Measurements from ENCODE around the gene MDH2. TPM values are rescaled to one million over a fixed set of nuclear protein-coding genes. Genes with fewer than 3 reads are reported as not detected.

Gene MDH2
- total and polyA plus RNA-seq, 2 experiments from 2014 or later, result 150 to 180 TPM

GRCh38 chr7:76003351-76003750 is 44.6 kb upstream of the MDH2 start:
- ATAC-seq, result no peak
- no peak for TF ChIP-seq JUNB (IDR thresholded peaks at IDR 0.05; ENCODE audit: unreplicated experiment)
- TF ChIP-seq ZNF331 (CRISPR knock-in tag; IDR thresholded peaks at IDR 0.05; ENCODE audit: low read depth), result no peak
- TF ChIP-seq REST (IDR thresholded peaks at IDR 0.05; ENCODE audit: unreplicated experiment), result no peak
- no peak for TF ChIP-seq EZH2 (IDR thresholded peaks at IDR 0.05; ENCODE audit: low read depth, unreplicated experiment)
- TF ChIP-seq NANOG (IDR thresholded peaks at IDR 0.05; ENCODE audit: borderline replicate concordance), result no peak
- no peak for TF ChIP-seq ZNF462 (CRISPR knock-in tag; IDR thresholded peaks at IDR 0.05)
- no peak for TF ChIP-seq EZH2phosphoT487 (IDR thresholded peaks at IDR 0.05; ENCODE audit: unreplicated experiment)
- no peak for TF ChIP-seq POLR2AphosphoS5 (IDR thresholded peaks at IDR 0.05; ENCODE audit: low read depth)
- no peak for TF ChIP-seq ETS1 (IDR thresholded peaks at IDR 0.05)
- TF ChIP-seq STAT1 (IDR thresholded peaks at IDR 0.05; ENCODE audit: unreplicated experiment), result no peak
- TF ChIP-seq ZNF114 (CRISPR knock-in tag; IDR thresholded peaks at IDR 0.05), result no peak
- no peak for TF ChIP-seq CTCF (conservative IDR thresholded peaks at IDR 0.05; ENCODE audit: low read depth in 2 of 2)
- no peak for TF ChIP-seq CREB1 (CRISPR knock-in tag; IDR thresholded peaks at IDR 0.05; ENCODE audit: low read depth)
- no peak overlapping the region for H3K4me2 ChIP-seq

More at GRCh38 chr7:76003351-76003750, 44.6 kb upstream of the MDH2 start:
- no peak overlapping the region for H2AFZ ChIP-seq
- DNase-seq (ENCODE audit: low spot score), result no peak
- no peak overlapping the region for H3K4me3 ChIP-seq
- no peaks in the 10 kb centered on the region for H3K79me2 ChIP-seq (replicated peaks; ENCODE audit: insufficient read depth)
- peaks cover 8% of the 10 kb centered on the region for H3K36me3 Mint-ChIP-seq (ENCODE audit: low read depth)
- no peaks in the 10 kb centered on the region for H3K9me2 ChIP-seq (ENCODE audit: insufficient read depth)
- no peaks in the 10 kb centered on the region; the same call in 1 of the 2 replicates for H4K20me1 ChIP-seq (replicated peaks; ENCODE audit: insufficient read depth)
- no peaks in the 10 kb centered on the region for H3K27me3 ChIP-seq (ENCODE audit: insufficient read depth)
- H3K36me3 ChIP-seq (ENCODE audit: insufficient read depth), result no peaks in the 10 kb centered on the region; the same call in 1 of the 2 replicates
- no peak overlapping the region for H3K27ac ChIP-seq (ENCODE audit: low read depth)
- no peaks in the 10 kb centered on the region for H3K4me1 ChIP-seq (ENCODE audit: insufficient read depth)
- no peak overlapping the region for H3K27ac Mint-ChIP-seq
- H3K4me3 Mint-ChIP-seq, result no peak overlapping the region
- no peaks in the 10 kb centered on the region for H3K27me3 Mint-ChIP-seq (ENCODE audit: insufficient read depth, low read depth, poor library complexity)
- H3F3A ChIP-seq (replicated peaks; ENCODE audit: low read depth), result no peaks in the 10 kb centered on the region
- no peaks in the 10 kb centered on the region; the same call in 1 of the 3 replicates for H3K9me3 Mint-ChIP-seq
- no peaks in the 10 kb centered on the region for H3K4me1 Mint-ChIP-seq
